Breast epithelium (tissue), 4 donors: ENCODE results near the gene PPARA. TPM values are rescaled to one million over a fixed set of nuclear protein-coding genes. Genes with fewer than 3 reads are reported as not detected.
A peak's percentile ranks its signal among the peaks of the same experiment; 100 is the strongest.

Experiments
- DNase-seq, 2 donors: peaks; one replicate each; pipeline ENCODE4 v3.0.0-alpha.2; 2019; ENCODE audit warnings: low spot score in 2 of 2
- H3K27ac ChIP-seq, 2 donors: fragments of 200-600 bp; sonication (generic) in 1 of 2; one replicate each; pipeline ENCODE4 v1.5.1; 2016 to 2019; ENCODE audit warnings: mild to moderate bottlenecking in 1 of 2
- H3K27me3 ChIP-seq, 2 donors: fragments of 200-600 bp; sonication (generic) in 1 of 2; one replicate each; pipeline versions ENCODE4 v1.5.1 to v1.6.0; 2017 to 2019; ENCODE audit warnings: control low read depth in 1 of 2, mild to moderate bottlenecking in 1 of 2
- H3K36me3 ChIP-seq: fragments of 200-600 bp; one replicate; pipeline ENCODE4 v1.5.1; 2019
- H3K4me1 ChIP-seq, 2 donors: fragments of 200-600 bp; sonication (generic); one replicate each; pipeline ENCODE4 v1.5.1; 2016 to 2019; ENCODE audit warnings: control low read depth in 1 of 2
- H3K4me3 ChIP-seq, 3 donors: fragments of 200-600 bp; sonication (generic); 1 replicate in 2 of 3; 2 replicates in 1 of 3; pipeline ENCODE4 v1.5.1; 2016 to 2019; ENCODE audit warnings: mild to moderate bottlenecking in 3 of 3, moderate library complexity in 2 of 3
- H3K9me3 ChIP-seq, 2 donors: fragments of 200-600 bp; sonication (generic) in 1 of 2; one replicate each; pipeline ENCODE4 v1.5.1; 2016 to 2019; ENCODE audit warnings: control low read depth in 1 of 2
- CTCF ChIP-seq, 3 donors: fragments of 450-650 bp; IDR thresholded peaks; one replicate each; pipeline ENCODE4 v1.5.1; 2016 to 2017; ENCODE audit warnings: antibody characterized with exemption in 3 of 3, mild to moderate bottlenecking in 3 of 3, moderate library complexity in 3 of 3
- POLR2A ChIP-seq: fragments of 450-650 bp; IDR thresholded peaks from one replicate; pipeline ENCODE4 v1.6.1; 2016; ENCODE audit warnings: antibody characterized with exemption, mild to moderate bottlenecking, moderate library complexity
- POLR2AphosphoS5 ChIP-seq, 3 donors: sonication (generic); formaldehyde crosslinking; IDR thresholded peaks; one replicate each; pipeline ENCODE4 v1.6.1; 2017; ENCODE audit warnings: antibody characterized with exemption in 3 of 3
- intact Hi-C: fragments of 100-400 bp; cut with DNase I; formaldehyde crosslinking; loops from one replicate; pipeline ENCODE4 v1.15.1; 2023; ENCODE audit warnings: low total_unique reads
- total RNA-seq, 3 donors: library from RNA; depleted of rRNA; stranded (reverse); fragments of >200 nt; gene quantifications; one replicate each; pipeline ENCODE4 v1.1.0, GENCODE V29; 2016

The PPARA gene
- total RNA-seq, 3 donors from 2014 or later = 15.2 to 31.0 (median 22.3) TPM

- no peaks in the 10 kb centered on the region for H3K36me3 ChIP-seq
- peak in 1 of 2 donors; percentile 43 for DNase-seq
- intact Hi-C loops = loop anchor here (10.0 kb wide), 1 partner anchor 1433 kb away; no protein-coding TSS in a partner anchor
- TF ChIP-seq POLR2A (no peak), CTCF (IDR thresholded peaks at IDR 0.05) (no peak), POLR2AphosphoS5 (IDR thresholded peaks at IDR 0.05) (no peak)
- no peaks in the 10 kb centered on the region for H3K9me3 ChIP-seq
- peak overlapping the region; percentile 91 to 93 for H3K27ac ChIP-seq
- H3K4me3 ChIP-seq = no peak overlapping the region
- H3K27me3 ChIP-seq = no peaks in the 10 kb centered on the region
- H3K4me1 ChIP-seq = no peaks in the 10 kb centered on the region
Measured at GRCh38 chr22:46147471-46148267, 2.7 kb upstream of the PPARA start.

- Histone ChIP-seq H3K27ac (peak overlapping the region; percentile 91 to 93), H3K4me3 (no peak overlapping the region), H3K9me3 (no peaks in the 10 kb centered on the region), H3K36me3 (no peaks in the 10 kb centered on the region), H3K27me3 (no peaks in the 10 kb centered on the region), H3K4me1 (no peaks in the 10 kb centered on the region)
- intact Hi-C loops = loop anchor here (10.0 kb wide), 1 partner anchor 1434 kb away; no protein-coding TSS in a partner anchor
- DNase-seq = peak in 1 of 2 donors; percentile 48
- TF ChIP-seq CTCF (IDR thresholded peaks at IDR 0.05) (no peak), POLR2AphosphoS5 (IDR thresholded peaks at IDR 0.05) (peak in 1 of 3 donors; percentile 14)
Measured at GRCh38 chr22:46148336-46148735, 2.0 kb upstream of the PPARA start.

GRCh38 chr22:46148816-46149511 is 1.4 kb upstream of the PPARA start:
- Histone ChIP-seq H3K27ac (peak overlapping the region; percentile 91 to 93), H3K36me3 (no peaks in the 10 kb centered on the region), H3K27me3 (no peaks in the 10 kb centered on the region), H3K9me3 (no peaks in the 10 kb centered on the region), H3K4me1 (no peaks in the 10 kb centered on the region), H3K4me3 (peak overlapping the region; percentile 81 to 86 (median 81))
- TF ChIP-seq POLR2AphosphoS5 (IDR thresholded peaks at IDR 0.05) = no peak
- no peak for TF ChIP-seq CTCF (IDR thresholded peaks at IDR 0.05)
- TF ChIP-seq POLR2A = no peak
- intact Hi-C loops = loop anchor here (10.0 kb wide), 1 partner anchor 1434 kb away; no protein-coding TSS in a partner anchor
- peak in 1 of 2 donors; percentile 22 for DNase-seq

- no peaks in the 10 kb centered on the region for H3K36me3 ChIP-seq
- no peaks in the 10 kb centered on the region for H3K4me1 ChIP-seq
- TF ChIP-seq CTCF (IDR thresholded peaks at IDR 0.05) = no peak
- TF ChIP-seq POLR2A = no peak
- no peak for TF ChIP-seq POLR2AphosphoS5 (IDR thresholded peaks at IDR 0.05)
- intact Hi-C loops = loop anchor here (10.0 kb wide), 1 partner anchor 1435 kb away; no protein-coding TSS in a partner anchor
- H3K9me3 ChIP-seq = no peaks in the 10 kb centered on the region
- peak overlapping the region; percentile 91 to 93 for H3K27ac ChIP-seq
- no peaks in the 10 kb centered on the region for H3K27me3 ChIP-seq
- peak overlapping the region; percentile 81 to 86 (median 81) for H3K4me3 ChIP-seq
- peak in 1 of 2 donors; percentile 58 for DNase-seq
Measured at GRCh38 chr22:46149512-46150033, 753 bp upstream of the PPARA start.
